Psoas muscle (tissue), 8 donors: Measurements from ENCODE around the gene CDKL4. TPM values are rescaled to one million over a fixed set of nuclear protein-coding genes. Genes with fewer than 3 reads are reported as not detected.

Experiments used
- ATAC-seq, 4 donors: fragments of 200-7000 bp; cut with Tn5 transposase; one replicate each; pipeline ENCODE4 v1.9.1; 2020; ENCODE audit warnings: moderate library complexity in 3 of 4, mild to moderate bottlenecking in 2 of 4
- DNase-seq, 2 donors: peaks; one replicate each; pipeline ENCODE4 v3.0.0-alpha.2; 2020
- H3K27ac ChIP-seq: fragments of 200-600 bp; one replicate; pipeline ENCODE4 v1.8.0; 2022
- H3K27me3 ChIP-seq, 3 donors: fragments of 200-600 bp in 1 of 3; one replicate each; pipeline versions ENCODE4 v1.6.1 to v1.8.0; 2013 to 2022; ENCODE audit warnings: low read length in 2 of 3, mild to moderate bottlenecking in 2 of 3, moderate library complexity in 1 of 3; ENCODE audit not compliant: insufficient read depth in 3 of 3
- H3K36me3 ChIP-seq, 2 donors: fragments of 200-600 bp in 1 of 2; one replicate each; pipeline versions ENCODE4 v1.6.1 to v1.8.0; 2013 to 2022; ENCODE audit warnings: low read depth in 1 of 2, mild to moderate bottlenecking in 1 of 2, moderate library complexity in 1 of 2; ENCODE audit not compliant: insufficient read depth in 1 of 2
- H3K4me1 ChIP-seq: fragments of 200-600 bp; one replicate; pipeline ENCODE4 v1.8.0; 2022
- H3K4me3 ChIP-seq: fragments of 200-600 bp; one replicate; pipeline ENCODE4 v1.8.0; 2022; ENCODE audit warnings: mild to moderate bottlenecking
- H3K9me3 ChIP-seq: fragments of 200-600 bp; one replicate; pipeline ENCODE4 v1.8.0; 2022
- CTCF ChIP-seq: fragments of 200-600 bp; IDR thresholded peaks from one replicate; pipeline ENCODE4 v1.8.0; 2022; ENCODE audit warnings: antibody characterized with exemption
- WGBS, 3 donors: extraction: QIAGEN DNeasy Blood & Tissue Kit; methylation state at CpG; one replicate each; pipeline versions ENCODE4 v1.1.6 to v1.1.7; 2013; 5-methylcytosine and 5-hydroxymethylcytosine counted together
- intact Hi-C, 2 donors: fragments of 100-400 bp; cut with DNase I; formaldehyde crosslinking; loops; one replicate each; pipeline versions ENCODE4 v1.11.0 to v1.14.2; 2022
- polyA plus RNA-seq, 3 donors: library from polyadenylated mRNA; stranded (reverse); fragments of 200-250 nt; gene quantifications; one replicate each; pipeline ENCODE4 v1.2.3, GENCODE V29; 2013
- total RNA-seq, 4 donors: library from RNA; stranded (reverse); fragmentation: NEBNext Ultra II Directional in 2 of 4; extraction: Animal tissue kit (Norgen Biotek cat#: 25700) in 2 of 4; gene quantifications; one replicate each; pipeline versions ENCODE4 v1.2.1 to v1.2.4, GENCODE V29; 2021 to 2023
- donor health status: healthy with polysubstance abuse.
- donor health status: DM: no; HTN: no; CAD: no; lungs with moderate emphysema.
- donor health status: Bipolar disorder and iron deficiency.
- donor health status: healthy.
- donor health status: DM: yes; HTN: yes; CAD: no.
- donor health status: DM: no; HTN: no; CAD: no.
- donor health status: DM: no; HTN: no; CAD: no.
- donor health status: DM: yes; HTN: yes; CAD: no.

The CDKL4 gene
- total and polyA plus RNA-seq, 7 donors = 0.06 to 0.99 (median 0.44) TPM; not detected in 3

- no peak for TF ChIP-seq CTCF
- H3K27me3 ChIP-seq = no peaks in the 10 kb centered on the region
- WGBS, 3 donors = 92 to 97% (median 97%) methylated on average over 3 of the region's 3 CpGs
- no peak overlapping the region for H3K27ac ChIP-seq
- no peak for DNase-seq
- H3K36me3 ChIP-seq = no peaks in the 10 kb centered on the region
- intact Hi-C loops = no loop called here
- no peak overlapping the region for H3K4me3 ChIP-seq
- H3K4me1 ChIP-seq = no peaks in the 10 kb centered on the region
- no peaks in the 10 kb centered on the region for H3K9me3 ChIP-seq
- ATAC-seq = no peak
Observed at GRCh38 chr2:39194686-39195085, 49.1 kb downstream of the CDKL4 start.

- no peak for TF ChIP-seq CTCF
- no peaks in the 10 kb centered on the region for H3K4me1 ChIP-seq
Observed at GRCh38 chr2:39188960-39189494, 54.7 kb downstream of the CDKL4 start.

GRCh38 chr2:39183673-39184072 is 60.1 kb downstream of the CDKL4 start:
- Histone ChIP-seq H3K27me3 (no peaks in the 10 kb centered on the region), H3K4me3 (no peak overlapping the region), H3K9me3 (no peaks in the 10 kb centered on the region), H3K36me3 (no peaks in the 10 kb centered on the region), H3K27ac (no peak overlapping the region), H3K4me1 (no peaks in the 10 kb centered on the region)
- DNase-seq = no peak
- no peak for ATAC-seq
- WGBS, 3 donors = 91 to 97% (median 91%) methylated on average over 2 of the region's 2 CpGs
- no peak for TF ChIP-seq CTCF
- intact Hi-C loops = no loop called here

More at GRCh38 chr2:39188960-39189494, 54.7 kb downstream of the CDKL4 start:
- WGBS, 3 donors = 83 to 88% (median 85%) methylated on average over 4 of the region's 4 CpGs
- no peak overlapping the region for H3K4me3 ChIP-seq
- H3K27me3 ChIP-seq = no peaks in the 10 kb centered on the region
- no peaks in the 10 kb centered on the region for H3K9me3 ChIP-seq
- no peaks in the 10 kb centered on the region for H3K36me3 ChIP-seq
- ATAC-seq (no peak), DNase-seq (no peak)
- no peak overlapping the region for H3K27ac ChIP-seq
- intact Hi-C loops = no loop called here

GRCh38 chr2:39181297-39181696 is 62.5 kb downstream of the CDKL4 start:
- DNase-seq (no peak), ATAC-seq (no peak)
- H3K4me3 ChIP-seq = no peak overlapping the region
- WGBS, 3 donors = 91 to 94% (median 93%) methylated on average over 2 of the region's 2 CpGs
- H3K4me1 ChIP-seq = no peaks in the 10 kb centered on the region
- H3K27me3 ChIP-seq = no peaks in the 10 kb centered on the region
- H3K27ac ChIP-seq = no peak overlapping the region
- intact Hi-C loops = no loop called here
- TF ChIP-seq CTCF = no peak
- no peaks in the 10 kb centered on the region for H3K36me3 ChIP-seq
- H3K9me3 ChIP-seq = no peaks in the 10 kb centered on the region
